NCI-H345 treated with DMSO at 0.1 percent for 48 hours (cell line): Measurements from ENCODE around the gene CD1E.
"Not testable (repeated sequence)": the region's sequence is repeated elsewhere in the genome, so short reads cannot be mapped to it uniquely, and the experiment has no call there.

Experiments used
- DNase-seq: peaks from one replicate; lab custom pipeline; 2025; ENCODE audit not compliant: unreplicated experiment; lab: John Stamatoyannopoulos, UW

The CD1E gene

DNA sequence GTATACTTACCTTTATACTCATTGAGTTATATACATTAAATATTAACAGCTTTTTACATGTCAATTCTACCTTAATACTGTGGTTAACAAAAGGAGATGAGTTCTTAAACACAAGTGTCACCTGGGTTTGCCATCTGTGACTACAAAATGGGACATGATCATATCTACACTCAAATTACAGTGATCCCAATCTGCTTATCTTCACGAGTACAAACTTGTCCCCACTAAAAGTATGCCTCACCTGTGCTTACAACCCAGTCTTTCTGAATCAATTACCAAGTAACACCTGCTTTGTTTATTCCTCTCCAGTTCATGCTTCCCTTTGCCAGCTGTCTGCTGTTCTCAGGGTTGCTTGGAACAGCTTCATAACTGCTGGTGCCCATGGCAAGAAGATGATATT is 8.8 kb downstream of the CD1E start:
- no peak for DNase-seq

- DNase-seq, result no peak
Measured at GRCh38 chr1:158362941-158363340, 9.2 kb downstream of the CD1E start.

- no peak for DNase-seq
Measured at GRCh38 chr1:158366783-158367182, 13.1 kb downstream of the CD1E start.

DNA sequence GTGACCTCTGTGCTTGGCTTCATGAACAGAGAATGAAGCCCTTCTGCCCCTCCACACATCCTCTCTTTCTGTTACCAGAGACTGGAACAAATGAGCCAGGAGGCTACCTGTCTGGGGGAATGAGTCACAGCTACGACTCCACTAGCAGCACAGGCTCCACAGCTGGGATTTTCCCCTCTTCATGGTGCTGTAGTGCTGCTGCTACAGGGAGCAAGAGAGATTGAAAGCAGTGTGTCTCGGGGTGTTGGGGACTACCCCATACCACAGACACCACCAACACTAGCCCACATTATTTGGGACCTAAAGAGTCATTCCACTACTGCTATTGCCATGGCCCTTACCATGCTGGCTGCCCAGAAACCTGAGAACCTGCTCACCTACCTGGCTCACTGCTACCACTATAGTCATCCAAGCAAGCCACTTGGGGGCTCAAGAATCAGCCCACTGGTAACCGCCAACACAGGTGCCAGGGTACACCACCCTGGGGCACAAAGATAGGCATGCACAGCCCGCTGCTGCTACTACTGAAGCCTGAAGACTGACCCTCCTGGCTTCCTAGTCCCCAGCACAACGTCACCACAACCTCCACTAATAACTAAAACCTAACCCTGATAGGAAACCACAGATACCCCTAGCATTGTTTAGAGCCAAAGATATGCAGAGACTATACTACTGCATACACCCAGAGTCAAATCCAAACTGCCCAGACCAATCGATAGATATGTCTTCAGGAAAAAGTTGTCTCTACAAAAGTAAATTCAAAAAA is 17.7 kb downstream of the CD1E start:
- no peak for DNase-seq

DNA sequence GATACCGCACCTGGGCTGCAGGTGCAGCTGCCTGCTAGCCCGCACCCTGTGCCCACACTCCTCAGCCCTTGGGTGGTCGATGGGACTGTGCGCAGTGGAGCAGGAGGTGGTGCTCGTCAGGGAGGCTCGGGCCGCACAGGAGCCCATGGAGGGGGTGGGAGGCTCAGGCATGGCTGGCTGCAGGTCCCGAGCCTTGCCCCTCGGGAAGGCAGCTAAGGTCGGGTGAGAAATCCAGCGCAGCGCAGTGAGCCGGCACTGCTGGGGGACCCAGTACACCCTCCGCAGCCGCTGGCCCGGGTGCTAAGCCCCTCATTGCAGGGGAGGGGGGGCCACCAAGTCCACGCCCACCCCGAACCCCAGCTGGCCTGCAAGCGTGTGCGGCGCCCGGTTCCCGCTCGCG is 20.4 kb downstream of the CD1E start:
- not testable (repeated sequence) for DNase-seq

GRCh38 chr1:158374860-158375259 is 21.2 kb downstream of the CD1E start:
- DNase-seq, result no peak

- DNase-seq, result no peak
Measured at GRCh38 chr1:158390331-158390730, 36.6 kb downstream of the CD1E start.

DNA sequence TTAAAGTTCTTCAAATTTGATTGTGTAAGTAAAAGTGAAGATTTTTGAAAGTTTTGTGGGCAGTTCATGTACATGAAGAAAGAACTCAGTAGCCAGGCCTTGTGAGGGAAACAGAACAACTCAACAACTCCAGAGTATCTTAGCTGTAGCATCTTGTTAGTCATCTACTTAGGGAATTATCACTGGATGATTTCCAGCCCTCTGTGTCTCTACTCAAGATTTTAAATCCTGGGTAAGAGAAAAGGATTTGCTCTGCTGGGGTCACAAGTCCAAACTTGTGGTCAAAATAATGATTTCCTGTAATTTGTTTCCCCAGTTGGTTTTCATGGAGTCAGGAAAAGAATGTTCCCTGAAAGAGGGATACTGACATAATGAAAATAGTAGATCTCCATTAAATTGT is 37.4 kb downstream of the CD1E start:
- DNase-seq, result no peak

DNA sequence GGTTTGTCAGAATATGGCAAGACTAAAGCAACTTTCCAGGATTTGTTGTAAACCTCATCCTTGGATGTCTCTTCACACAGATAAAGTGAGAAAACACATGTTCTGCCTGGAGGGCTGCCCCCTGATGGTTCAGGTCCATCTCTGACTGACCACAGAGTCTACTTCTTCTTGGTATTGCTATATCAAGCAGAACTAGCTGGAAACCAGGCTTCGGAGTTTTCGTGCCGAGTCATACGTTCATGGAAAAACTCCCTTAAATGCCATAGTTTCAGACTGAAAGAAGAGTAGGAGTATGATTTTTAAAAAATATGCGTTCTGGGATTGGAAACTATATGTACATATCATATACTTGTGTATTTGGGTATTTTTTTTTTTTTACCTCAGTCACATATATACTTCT is 39.8 kb downstream of the CD1E start:
- no peak for DNase-seq

GRCh38 chr1:158396646-158397045 is 43.0 kb downstream of the CD1E start:
- DNase-seq, result no peak

GRCh38 chr1:158398818-158399514 is 45.3 kb downstream of the CD1E start, which contains the start of gene OR10T2:
TSS of gene OR10T2 (minus strand) at chr1:158399466. CDS start at chr1:158399466, 0 bp downstream.
- no peak for DNase-seq

DNA sequence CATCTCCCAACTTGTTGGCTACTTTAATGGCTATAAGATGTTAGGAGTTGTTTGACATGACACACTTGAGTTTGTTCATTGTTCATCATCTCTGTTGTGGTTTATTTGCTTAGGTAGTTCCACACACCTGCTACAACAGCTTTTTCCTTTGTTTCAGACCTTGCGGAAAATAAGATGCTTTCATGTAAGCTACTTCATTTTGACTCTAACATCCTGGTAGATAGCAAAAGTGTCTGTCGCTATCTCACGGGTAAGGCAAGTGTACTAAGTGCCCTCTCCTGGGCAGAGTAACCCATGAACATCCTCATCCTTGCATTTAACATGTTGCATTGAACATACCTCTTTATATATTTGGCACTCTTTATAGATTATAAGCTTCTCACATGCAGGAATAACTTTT is 47.2 kb downstream of the CD1E start:
- no peak for DNase-seq

DNA sequence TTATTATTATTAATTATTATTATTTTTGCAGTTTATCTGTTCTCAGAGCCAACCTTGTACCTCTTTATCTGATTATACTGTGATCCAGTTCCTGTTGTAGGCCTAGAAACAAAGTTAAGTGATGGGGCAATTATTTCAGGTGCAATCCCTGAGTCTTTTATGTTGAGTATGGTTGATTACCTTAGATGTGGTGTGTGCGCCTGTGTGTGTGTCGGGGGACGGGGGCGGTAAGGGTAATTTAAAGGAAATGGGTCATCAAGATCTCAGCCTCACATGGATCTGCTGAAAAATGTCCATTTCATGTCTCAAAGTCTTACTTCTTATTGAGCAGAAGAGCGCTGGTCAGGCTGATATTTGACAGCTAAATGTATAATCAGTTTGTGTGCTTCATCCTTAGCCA is 53.4 kb downstream of the CD1E start:
- no peak for DNase-seq
